GM21619 (cell line): Measurements from ENCODE around the gene RFC1.

Experiments
- ATAC-seq: cut with Tn5 transposase; IDR thresholded peaks from one replicate; pipeline ENCODE4 v1.9.1; 2021; ENCODE audit not compliant: unreplicated experiment

Gene RFC1

GRCh38 chr4:39357002-39357401 lies 9.2 kb downstream of the RFC1 start:
- no peak for ATAC-seq

GRCh38 chr4:39354254-39354552 lies 12.0 kb downstream of the RFC1 start:
- ATAC-seq, result no peak

- ATAC-seq, result peak; percentile 66
Measured at GRCh38 chr4:39353478-39354253, 12.5 kb downstream of the RFC1 start.

- ATAC-seq, result peak; percentile 5
Measured at GRCh38 chr4:39353149-39353477, 13.0 kb downstream of the RFC1 start.

GRCh38 chr4:39349326-39349725 lies 16.8 kb downstream of the RFC1 start:
- ATAC-seq, result no peak

- ATAC-seq, result no peak
Measured at GRCh38 chr4:39348371-39349315, 17.5 kb downstream of the RFC1 start.

GRCh38 chr4:39346856-39347519 lies 19.2 kb downstream of the RFC1 start:
- ATAC-seq, result no peak

GRCh38 chr4:39342731-39343130 lies 23.4 kb downstream of the RFC1 start:
- no peak for ATAC-seq

- ATAC-seq, result no peak
Measured at GRCh38 chr4:39341075-39341725, 25.0 kb downstream of the RFC1 start.

GRCh38 chr4:39339968-39340367 lies 26.2 kb downstream of the RFC1 start:
- no peak for ATAC-seq

- no peak for ATAC-seq
Measured at GRCh38 chr4:39337841-39338240, 28.3 kb downstream of the RFC1 start.

GRCh38 chr4:39335566-39335965 lies 30.6 kb downstream of the RFC1 start:
- no peak for ATAC-seq

GRCh38 chr4:39331191-39331590 lies 35.0 kb downstream of the RFC1 start:
- ATAC-seq, result no peak

- ATAC-seq, result no peak
Measured at GRCh38 chr4:39330353-39330752, 35.8 kb downstream of the RFC1 start.

- ATAC-seq, result no peak
Measured at GRCh38 chr4:39326468-39326977, 39.6 kb downstream of the RFC1 start.

- no peak for ATAC-seq
Measured at GRCh38 chr4:39324897-39325613, 41.1 kb downstream of the RFC1 start.

GRCh38 chr4:39324446-39324845 lies 41.7 kb downstream of the RFC1 start:
- ATAC-seq, result no peak

- ATAC-seq, result no peak
Measured at GRCh38 chr4:39323821-39324220, 42.3 kb downstream of the RFC1 start.

GRCh38 chr4:39320381-39321115 lies 45.6 kb downstream of the RFC1 start:
- ATAC-seq, result no peak

- no peak for ATAC-seq
Measured at GRCh38 chr4:39319676-39320075, 46.5 kb downstream of the RFC1 start.
